Measurements from ENCODE around the gene NR4A3.
A peak's percentile ranks its signal among the peaks of the same experiment; 100 is the strongest.
"Not testable (repeated sequence)": the region's sequence is repeated elsewhere in the genome, so short reads cannot be mapped to it uniquely, and the experiment has no call there.

NR4A3 gene

GRCh38 chr9:99821396-99822108 lies at the start of gene NR4A3:
TSS of gene NR4A3 (plus strand) at chr9:99821885. CDS start at chr9:99828043, 6,158 bp downstream.
- peak within 1 kb of the TSS; percentile 93 for H3K27ac ChIP-seq
- no peak for TF ChIP-seq CTCF (conservative IDR thresholded peaks at IDR 0.05)

- no peak for TF ChIP-seq CTCF (conservative IDR thresholded peaks at IDR 0.05)
- no peak overlapping the region for H3K27ac ChIP-seq
These were observed 48.1 kb upstream of the NR4A3 start for GRCh38 chr9:99773468-99774138.

- H3K27ac ChIP-seq, result no peak overlapping the region
- no peak for TF ChIP-seq CTCF (conservative IDR thresholded peaks at IDR 0.05)
These were observed 43.4 kb upstream of the NR4A3 start for GRCh38 chr9:99778308-99778707.

GRCh38 chr9:99778836-99779235 lies 42.8 kb upstream of the NR4A3 start:
- no peak for TF ChIP-seq CTCF (conservative IDR thresholded peaks at IDR 0.05)
- H3K27ac ChIP-seq, result no peak overlapping the region

- no peak for TF ChIP-seq CTCF (conservative IDR thresholded peaks at IDR 0.05)
- H3K27ac ChIP-seq, result no peak overlapping the region
These were observed 42.4 kb upstream of the NR4A3 start for GRCh38 chr9:99779277-99779676.

GRCh38 chr9:99782349-99782748 lies 39.3 kb upstream of the NR4A3 start:
- not testable (repeated sequence) for H3K27ac ChIP-seq

GRCh38 chr9:99782962-99783718 lies 38.5 kb upstream of the NR4A3 start:
- no peak overlapping the region for H3K27ac ChIP-seq
- no peak for TF ChIP-seq CTCF (conservative IDR thresholded peaks at IDR 0.05)
